ENCODE results near the gene RYR3.

Gene RYR3

GRCh38 chr15:33551860-33552259 lies 241.1 kb downstream of the RYR3 start:
- no peak overlapping the region for H3K4me3 ChIP-seq (ENCODE audit: low read length)
- H3K27me3 ChIP-seq (ENCODE audit: low read depth, low read length), result peaks cover 34% of the 10 kb centered on the region
- H3K9me3 ChIP-seq (ENCODE audit: insufficient read depth, low read length), result no peaks in the 10 kb centered on the region
- no peak for TF ChIP-seq EZH2phosphoT487 (IDR thresholded peaks at IDR 0.05; ENCODE audit: low read depth)
- no peak for TF ChIP-seq CTCF (IDR thresholded peaks at IDR 0.05; ENCODE audit: low read depth, low read length)
- H3K79me2 ChIP-seq (ENCODE audit: low read length), result no peaks in the 10 kb centered on the region
- H3K4me1 ChIP-seq (ENCODE audit: low read length), result no peaks in the 10 kb centered on the region
- no peak overlapping the region for H3K4me2 ChIP-seq (ENCODE audit: low read length)
- H4K20me1 ChIP-seq (ENCODE audit: insufficient read depth, low read length), result no peaks in the 10 kb centered on the region
- H3K9ac ChIP-seq (ENCODE audit: low read length), result no peak overlapping the region
- H3K27ac ChIP-seq (ENCODE audit: low read length), result no peak overlapping the region
- H2AFZ ChIP-seq (ENCODE audit: low read depth, low read length), result no peak overlapping the region
- no peaks in the 10 kb centered on the region for H3K36me3 ChIP-seq (replicated peaks; ENCODE audit: low read depth, low read length)

GRCh38 chr15:33553157-33553556 lies 242.4 kb downstream of the RYR3 start:
- no peaks in the 10 kb centered on the region for H3K79me2 ChIP-seq (ENCODE audit: low read length)
- H3K36me3 ChIP-seq (replicated peaks; ENCODE audit: low read depth, low read length), result no peaks in the 10 kb centered on the region
- no peak overlapping the region for H3K9ac ChIP-seq (ENCODE audit: low read length)
- H2AFZ ChIP-seq (ENCODE audit: low read depth, low read length), result no peak overlapping the region
- no peaks in the 10 kb centered on the region for H4K20me1 ChIP-seq (ENCODE audit: insufficient read depth, low read length)
- no peaks in the 10 kb centered on the region for H3K4me1 ChIP-seq (ENCODE audit: low read length)
- peaks cover 34% of the 10 kb centered on the region for H3K27me3 ChIP-seq (ENCODE audit: low read depth, low read length)
- no peaks in the 10 kb centered on the region for H3K9me3 ChIP-seq (ENCODE audit: insufficient read depth, low read length)
- H3K4me2 ChIP-seq (ENCODE audit: low read length), result no peak overlapping the region
- no peak overlapping the region for H3K27ac ChIP-seq (ENCODE audit: low read length)
- TF ChIP-seq CTCF (IDR thresholded peaks at IDR 0.05; ENCODE audit: low read depth, low read length) (no peak), EZH2phosphoT487 (IDR thresholded peaks at IDR 0.05; ENCODE audit: low read depth) (no peak)
- no peak overlapping the region for H3K4me3 ChIP-seq (ENCODE audit: low read length)

GRCh38 chr15:33559207-33559890 lies 248.6 kb downstream of the RYR3 start:
- H3K4me1 ChIP-seq (ENCODE audit: low read length), result no peaks in the 10 kb centered on the region
- H4K20me1 ChIP-seq (ENCODE audit: insufficient read depth, low read length), result no peaks in the 10 kb centered on the region
- no peak overlapping the region for H3K27ac ChIP-seq (ENCODE audit: low read length)
- no peaks in the 10 kb centered on the region for H3K36me3 ChIP-seq (replicated peaks; ENCODE audit: low read depth, low read length)
- no peaks in the 10 kb centered on the region for H3K79me2 ChIP-seq (ENCODE audit: low read length)
- H3K4me2 ChIP-seq (ENCODE audit: low read length), result no peak overlapping the region
- peaks cover 41% of the 10 kb centered on the region for H3K27me3 ChIP-seq (ENCODE audit: low read depth, low read length)
- no peak overlapping the region for H3K4me3 ChIP-seq (ENCODE audit: low read length)
- H3K9me3 ChIP-seq (ENCODE audit: insufficient read depth, low read length), result no peaks in the 10 kb centered on the region
- TF ChIP-seq CTCF (IDR thresholded peaks at IDR 0.05; ENCODE audit: low read depth, low read length) (no peak), EZH2phosphoT487 (IDR thresholded peaks at IDR 0.05; ENCODE audit: low read depth) (no peak)
- no peak overlapping the region for H2AFZ ChIP-seq (ENCODE audit: low read depth, low read length)
- no peak overlapping the region for H3K9ac ChIP-seq (ENCODE audit: low read length)

GRCh38 chr15:33561407-33561806 lies 250.6 kb downstream of the RYR3 start:
- Histone ChIP-seq H3K27me3 (ENCODE audit: low read depth, low read length) (peaks cover 32% of the 10 kb centered on the region), H2AFZ (ENCODE audit: low read depth, low read length) (no peak overlapping the region), H4K20me1 (ENCODE audit: insufficient read depth, low read length) (no peaks in the 10 kb centered on the region), H3K9ac (ENCODE audit: low read length) (no peak overlapping the region), H3K9me3 (ENCODE audit: insufficient read depth, low read length) (no peaks in the 10 kb centered on the region; the same call in 1 of the 2 replicates), H3K36me3 (replicated peaks; ENCODE audit: low read depth, low read length) (no peaks in the 10 kb centered on the region), H3K4me2 (ENCODE audit: low read length) (no peak overlapping the region), H3K4me1 (ENCODE audit: low read length) (no peaks in the 10 kb centered on the region), H3K27ac (ENCODE audit: low read length) (no peak overlapping the region), H3K4me3 (ENCODE audit: low read length) (no peak overlapping the region), H3K79me2 (ENCODE audit: low read length) (no peaks in the 10 kb centered on the region)
- TF ChIP-seq EZH2phosphoT487 (IDR thresholded peaks at IDR 0.05; ENCODE audit: low read depth) (no peak), CTCF (IDR thresholded peaks at IDR 0.05; ENCODE audit: low read depth, low read length) (no peak)

All from OCI-LY3 (cell line).